H9 (cell line): ENCODE data around the gene KLHL14. TPM values are rescaled to one million over a fixed set of nuclear protein-coding genes. Genes with fewer than 3 reads are reported as not detected.

Experiments used
- DNase-seq: peaks from one replicate; pipeline ENCODE4 v3.0.0-alpha.2; 2017
- H2AFZ ChIP-seq: one replicate; pipeline ENCODE4 v1.6.1; 2013; ENCODE audit warnings: mild to moderate bottlenecking, low read length, control low read depth, moderate library complexity
- H2AK5ac ChIP-seq: 2 replicates; pipeline ENCODE4 v1.6.1; 2013; ENCODE audit warnings: low read length, control low read depth, mixed read lengths; ENCODE audit not compliant: insufficient read length
- H2BK120ac ChIP-seq: one replicate; pipeline ENCODE4 v1.6.1; 2013; ENCODE audit warnings: low read depth, mild to moderate bottlenecking, low read length, control low read depth, inconsistent platforms; ENCODE audit not compliant: poor library complexity, severe bottlenecking
- H2BK12ac ChIP-seq: 2 replicates; pipeline ENCODE4 v1.6.1; 2013; ENCODE audit warnings: low read length, control low read depth, mixed read lengths, low read depth; ENCODE audit not compliant: insufficient read length
- H2BK15ac ChIP-seq: 2 replicates; pipeline ENCODE4 v1.6.1; 2013; ENCODE audit warnings: low read depth, low read length, control low read depth
- H2BK20ac ChIP-seq: one replicate; pipeline ENCODE4 v1.6.1; 2013; ENCODE audit warnings: low read depth, mild to moderate bottlenecking, low read length, control low read depth, inconsistent platforms; ENCODE audit not compliant: poor library complexity, severe bottlenecking
- H2BK5ac ChIP-seq: 2 replicates; pipeline ENCODE4 v1.6.1; 2013; ENCODE audit warnings: low read length, control low read depth, mixed read lengths; ENCODE audit not compliant: insufficient read length
- H3K14ac ChIP-seq: 2 replicates; pipeline ENCODE4 v1.6.1; 2013; ENCODE audit warnings: low read length, control low read depth; ENCODE audit not compliant: insufficient read depth
- H3K18ac ChIP-seq: 2 replicates; pipeline ENCODE4 v1.6.1; 2013; ENCODE audit warnings: low read depth, mild to moderate bottlenecking, mixed read lengths, low read length, control low read depth; ENCODE audit not compliant: insufficient read length
- H3K23ac ChIP-seq: 2 replicates; pipeline ENCODE4 v1.6.1; 2013; ENCODE audit warnings: low read length, control low read depth, mixed read lengths, low read depth; ENCODE audit not compliant: insufficient read length
- H3K23me2 ChIP-seq: 2 replicates; pipeline ENCODE4 v1.6.1; 2013; ENCODE audit warnings: low read depth, mild to moderate bottlenecking, mixed read lengths, low read length, control low read depth; ENCODE audit not compliant: insufficient read length, poor library complexity, severe bottlenecking
- H3K27ac ChIP-seq: 2 replicates; pipeline ENCODE4 v1.5.1; 2013; ENCODE audit warnings: low read length, control low read depth, mixed read lengths, low read depth; ENCODE audit not compliant: insufficient read length
- H3K27me3 ChIP-seq: 2 replicates; pipeline ENCODE4 v1.6.1; 2013; ENCODE audit warnings: low read length, control low read depth, inconsistent platforms; ENCODE audit not compliant: insufficient read depth
- H3K4ac ChIP-seq: 2 replicates; pipeline ENCODE4 v1.6.1; 2013; ENCODE audit warnings: low read depth, mild to moderate bottlenecking, control low read depth, inconsistent platforms, low read length, moderate library complexity
- H3K4me1 ChIP-seq: 2 replicates; pipeline ENCODE4 v1.6.1; 2013; ENCODE audit warnings: low read length, control low read depth, inconsistent platforms; ENCODE audit not compliant: insufficient read depth
- H3K4me2 ChIP-seq: 2 replicates; pipeline ENCODE4 v1.6.1; 2013; ENCODE audit warnings: low read length, control low read depth, mixed read lengths; ENCODE audit not compliant: insufficient read length, insufficient read depth
- H3K56ac ChIP-seq: 2 replicates; pipeline ENCODE4 v1.6.1; 2013; ENCODE audit warnings: low read depth, mild to moderate bottlenecking, mixed read lengths, low read length, control low read depth; ENCODE audit not compliant: insufficient read length
- H3K79me1 ChIP-seq: 2 replicates; pipeline ENCODE4 v1.6.1; 2013; ENCODE audit warnings: low read depth, mild to moderate bottlenecking, moderate library complexity, low read length, control low read depth, inconsistent platforms; ENCODE audit not compliant: insufficient read depth, poor library complexity, severe bottlenecking
- H3K79me2 ChIP-seq: 2 replicates; pipeline ENCODE4 v1.6.1; 2013; ENCODE audit warnings: low read length, control low read depth, inconsistent platforms; ENCODE audit not compliant: insufficient read depth
- H3K9ac ChIP-seq: 2 replicates; pipeline ENCODE4 v1.6.1; 2013; ENCODE audit warnings: low read length, control low read depth, mixed read lengths; ENCODE audit not compliant: insufficient read length; ENCODE audit errors: extremely low read depth
- H3K9me3 ChIP-seq: one replicate; pipeline ENCODE4 v1.6.1; 2013; ENCODE audit warnings: low read depth, low read length, inconsistent platforms; ENCODE audit not compliant: control insufficient read depth
- H3T11ph ChIP-seq: one replicate; pipeline ENCODE4 v1.6.1; 2013; ENCODE audit warnings: mild to moderate bottlenecking, low read length, control low read depth, inconsistent platforms
- H4K20me1 ChIP-seq: one replicate; pipeline ENCODE4 v1.6.1; 2013; ENCODE audit not compliant: control insufficient read depth, insufficient read length, insufficient read depth
- H4K5ac ChIP-seq: 2 replicates; pipeline ENCODE4 v1.6.1; 2013; ENCODE audit warnings: low read depth, mild to moderate bottlenecking, mixed read lengths, low read length, control low read depth; ENCODE audit not compliant: insufficient read length
- H4K8ac ChIP-seq: replicated peaks from 2 replicates; pipeline ENCODE4 v1.6.1; 2013; ENCODE audit warnings: low read length, control low read depth, mixed read lengths, low read depth; ENCODE audit not compliant: insufficient read length
- H4K91ac ChIP-seq: 2 replicates; pipeline ENCODE4 v1.6.1; 2013; ENCODE audit warnings: low read depth, mild to moderate bottlenecking, moderate library complexity, mixed read lengths, low read length, control low read depth; ENCODE audit not compliant: insufficient read length
- H3K27ac Mint-ChIP-seq, 3 experiments: 2 replicates in 2 of 3; 3 replicates in 1 of 3; pipeline ENCODE4 v1.8.0; 2020 to 2021; ENCODE audit warnings: mixed read lengths in 3 of 3, mild to moderate bottlenecking in 1 of 3, moderate library complexity in 1 of 3
- H3K27me3 Mint-ChIP-seq: 2 replicates; pipeline ENCODE4 v1.8.0; 2021; ENCODE audit warnings: low read depth, mild to moderate bottlenecking, moderate library complexity, mixed read lengths
- H3K36me3 Mint-ChIP-seq, 3 experiments: 2 replicates in 2 of 3; 3 replicates in 1 of 3; pipeline ENCODE4 v1.8.0; 2020 to 2021; ENCODE audit warnings: low read depth in 3 of 3, mixed read lengths in 3 of 3; ENCODE audit not compliant: insufficient read depth in 1 of 3
- H3K4me1 Mint-ChIP-seq, 2 experiments: 2 replicates each; pipeline ENCODE4 v1.8.0; 2020; ENCODE audit warnings: mixed read lengths in 2 of 2
- H3K4me3 Mint-ChIP-seq, 2 experiments: 2 replicates in 1 of 2; 3 replicates in 1 of 2; pipeline ENCODE4 v1.8.0; 2020 to 2021; ENCODE audit warnings: mild to moderate bottlenecking in 2 of 2, mixed read lengths in 2 of 2, moderate library complexity in 1 of 2
- H3K9me3 Mint-ChIP-seq, 2 experiments: 2 replicates in 1 of 2; 3 replicates in 1 of 2; pipeline ENCODE4 v1.8.0; 2020; ENCODE audit warnings: mild to moderate bottlenecking in 2 of 2, mixed read lengths in 2 of 2, moderate library complexity in 1 of 2
- WGBS: extraction: QIAGEN DNeasy Blood & Tissue Kit; methylation state at CpG from one replicate; pipeline ENCODE4 v1.1.7; 2013; ENCODE audit warnings: missing lambda C conversion rate, low lambda C conversion rate, mixed read lengths; ENCODE audit not compliant: insufficient read length; ENCODE audit errors: extremely low coverage; 5-methylcytosine and 5-hydroxymethylcytosine counted together
- total RNA-seq: library from RNA; stranded (reverse); gene quantifications from 2 replicates; pipeline ENCODE4 v1.2.1, GENCODE V29; 2021
- TF ChIP-seq, protein P1 (sequence below): fragments of 200-600 bp; sonication (generic); conservative IDR thresholded peaks from 3 replicates; pipeline ENCODE4 v1.8.0; 2021; ENCODE audit warnings: antibody characterized with exemption, mild to moderate bottlenecking

KLHL14 gene
- total RNA-seq, 1 experiment from 2014 or later = 1.0 TPM

DNA sequence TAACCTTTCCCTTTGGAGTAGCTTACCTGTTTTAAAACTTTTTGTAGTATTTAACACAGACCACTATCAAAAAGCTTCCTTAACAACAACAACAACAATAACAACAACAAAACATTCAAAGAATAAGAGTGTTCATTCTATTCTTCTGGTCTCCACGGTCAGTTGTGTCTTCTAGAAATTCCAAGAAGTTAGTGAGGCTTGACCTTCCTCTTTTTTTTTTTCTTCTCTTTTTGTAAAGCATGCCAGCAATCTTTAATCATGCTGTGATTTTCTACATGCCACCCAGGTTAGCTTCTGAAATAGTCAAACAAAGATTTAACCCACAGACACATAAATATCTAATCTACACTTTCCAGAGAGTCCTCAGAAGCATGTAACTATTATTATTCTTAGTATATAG lies 28.4 kb upstream of the KLHL14 start:
- H3K4me2 ChIP-seq = no peak overlapping the region
- H3K4me3 Mint-ChIP-seq = no peak overlapping the region
- H3K27me3 Mint-ChIP-seq = no peaks in the 10 kb centered on the region; the same call in 1 of the 2 replicates
- no peak overlapping the region; a peak in 1 of 7 replicates for H3K27ac Mint-ChIP-seq
- H3K23ac ChIP-seq = no peak overlapping the region
- no peaks in the 10 kb centered on the region for H3K79me1 ChIP-seq
- H2BK12ac ChIP-seq = no peak overlapping the region
- H3K56ac ChIP-seq = no peak overlapping the region
- no peak overlapping the region for H3K14ac ChIP-seq
- H4K91ac ChIP-seq = no peak overlapping the region
- H3K23me2 ChIP-seq = no peaks in the 10 kb centered on the region
- WGBS = no CpG with 5 or more reads among the region's 1 CpG
- no peak overlapping the region for H2BK15ac ChIP-seq
- H3T11ph ChIP-seq = no peak overlapping the region
- no peak overlapping the region for H2BK5ac ChIP-seq
- H3K18ac ChIP-seq = no peak overlapping the region
- no peaks in the 10 kb centered on the region for H4K20me1 ChIP-seq
- H3K27ac ChIP-seq = no peak overlapping the region
- peaks cover 7 to 8% (median 8%) of the 10 kb centered on the region in 3 experiments; a peak in 6 of 7 replicates for H3K36me3 Mint-ChIP-seq
- H3K4ac ChIP-seq = no peak overlapping the region
- no peak overlapping the region for H2BK20ac ChIP-seq
- H3K79me2 ChIP-seq = no peaks in the 10 kb centered on the region
- H3K4me1 ChIP-seq = no peaks in the 10 kb centered on the region
- H2BK120ac ChIP-seq = no peak overlapping the region
- H3K27me3 ChIP-seq = no peaks in the 10 kb centered on the region
- no peaks in the 10 kb centered on the region for H3K9me3 ChIP-seq
- H3K9me3 Mint-ChIP-seq = peaks cover 10 to 20% of the 10 kb centered on the region in 2 experiments; a peak in 4 of 5 replicates
- DNase-seq = no peak
- TF ChIP-seq, protein P1, sequence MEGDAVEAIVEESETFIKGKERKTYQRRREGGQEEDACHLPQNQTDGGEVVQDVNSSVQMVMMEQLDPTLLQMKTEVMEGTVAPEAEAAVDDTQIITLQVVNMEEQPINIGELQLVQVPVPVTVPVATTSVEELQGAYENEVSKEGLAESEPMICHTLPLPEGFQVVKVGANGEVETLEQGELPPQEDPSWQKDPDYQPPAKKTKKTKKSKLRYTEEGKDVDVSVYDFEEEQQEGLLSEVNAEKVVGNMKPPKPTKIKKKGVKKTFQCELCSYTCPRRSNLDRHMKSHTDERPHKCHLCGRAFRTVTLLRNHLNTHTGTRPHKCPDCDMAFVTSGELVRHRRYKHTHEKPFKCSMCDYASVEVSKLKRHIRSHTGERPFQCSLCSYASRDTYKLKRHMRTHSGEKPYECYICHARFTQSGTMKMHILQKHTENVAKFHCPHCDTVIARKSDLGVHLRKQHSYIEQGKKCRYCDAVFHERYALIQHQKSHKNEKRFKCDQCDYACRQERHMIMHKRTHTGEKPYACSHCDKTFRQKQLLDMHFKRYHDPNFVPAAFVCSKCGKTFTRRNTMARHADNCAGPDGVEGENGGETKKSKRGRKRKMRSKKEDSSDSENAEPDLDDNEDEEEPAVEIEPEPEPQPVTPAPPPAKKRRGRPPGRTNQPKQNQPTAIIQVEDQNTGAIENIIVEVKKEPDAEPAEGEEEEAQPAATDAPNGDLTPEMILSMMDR = no peak
- no peak overlapping the region for H2AK5ac ChIP-seq
- no peak overlapping the region for H2AFZ ChIP-seq
- H3K9ac ChIP-seq = no peak overlapping the region
- peaks cover 10 to 11% of the 10 kb centered on the region in 2 experiments for H3K4me1 Mint-ChIP-seq
- no peak overlapping the region for H4K5ac ChIP-seq
- no peak overlapping the region for H4K8ac ChIP-seq
